Measurements from ENCODE around the gene GAS7.
"Not testable (repeated sequence)": the region's sequence is repeated elsewhere in the genome, so short reads cannot be mapped to it uniquely, and the experiment has no call there.

Gene GAS7

GRCh38 chr17:10072556-10073425 is 125.6 kb downstream of the GAS7 start:
- DNase-seq (ENCODE audit: low read depth in 2 of 2): no peak

GRCh38 chr17:10072086-10072485 is 126.3 kb downstream of the GAS7 start:
- no peak for DNase-seq (ENCODE audit: low read depth in 2 of 2)

- no peak for DNase-seq (ENCODE audit: low read depth in 2 of 2)
Measured at GRCh38 chr17:10071141-10071540, 127.3 kb downstream of the GAS7 start.

GRCh38 chr17:10070690-10071089 is 127.7 kb downstream of the GAS7 start:
- DNase-seq (ENCODE audit: low read depth in 2 of 2): no peak

GRCh38 chr17:10069301-10069700 is 129.1 kb downstream of the GAS7 start:
- DNase-seq (ENCODE audit: low read depth in 2 of 2): no peak

GRCh38 chr17:10067446-10068143 is 130.8 kb downstream of the GAS7 start:
- no peak for DNase-seq (ENCODE audit: low read depth in 2 of 2)

- DNase-seq (ENCODE audit: low read depth in 2 of 2): no peak
Measured at GRCh38 chr17:10064536-10064935, 133.9 kb downstream of the GAS7 start.

GRCh38 chr17:10063730-10064241 is 134.6 kb downstream of the GAS7 start:
- DNase-seq (ENCODE audit: low read depth in 2 of 2): peak in 1 of 2 donors; percentile 24

GRCh38 chr17:10062691-10063385 is 135.6 kb downstream of the GAS7 start:
- no peak for DNase-seq (ENCODE audit: low read depth in 2 of 2)

- DNase-seq (ENCODE audit: low read depth in 2 of 2): no peak
Measured at GRCh38 chr17:10061111-10061845, 137.1 kb downstream of the GAS7 start.

- DNase-seq (ENCODE audit: low read depth in 2 of 2): no peak
Measured at GRCh38 chr17:10060526-10060925, 137.9 kb downstream of the GAS7 start.

- DNase-seq (ENCODE audit: low read depth in 2 of 2): no peak
Measured at GRCh38 chr17:10059684-10060211, 138.7 kb downstream of the GAS7 start.

- DNase-seq (ENCODE audit: low read depth in 2 of 2): no peak
Measured at GRCh38 chr17:10058921-10059683, 139.3 kb downstream of the GAS7 start.

- DNase-seq (ENCODE audit: low read depth in 2 of 2): not testable (repeated sequence)
Measured at GRCh38 chr17:10057466-10057865, 140.9 kb downstream of the GAS7 start.

GRCh38 chr17:10055262-10055975 is 143.0 kb downstream of the GAS7 start:
- no peak for DNase-seq (ENCODE audit: low read depth in 2 of 2)

- no peak for DNase-seq (ENCODE audit: low read depth in 2 of 2)
Measured at GRCh38 chr17:10053782-10054540, 144.4 kb downstream of the GAS7 start.

GRCh38 chr17:10052106-10052813 is 146.1 kb downstream of the GAS7 start:
- DNase-seq (ENCODE audit: low read depth in 2 of 2): no peak

- no peak for DNase-seq (ENCODE audit: low read depth in 2 of 2)
Measured at GRCh38 chr17:10051112-10051511, 147.3 kb downstream of the GAS7 start.
